PFSK-1 (cell line): Measurements from ENCODE around the gene PPP4R3B.

ENCODE experiments used
- FOXP2 ChIP-seq: optimal IDR thresholded peaks from 2 replicates; pipeline ENCODE3; 2011; ENCODE audit warnings: borderline replicate concordance, control low read depth, inconsistent platforms; ENCODE audit not compliant: insufficient read depth; ENCODE audit errors: extremely low read length, extremely low read depth
- POLR2AphosphoS5 ChIP-seq: IDR thresholded peaks from 2 replicates; pipeline ENCODE4 v1.6.1; 2012; ENCODE audit warnings: low read depth, mild to moderate bottlenecking, control low read depth, low read length, moderate library complexity
- REST ChIP-seq, 2 experiments: IDR thresholded peaks; 2 replicates each; pipeline versions ENCODE4 v1.6.1 to v1.8.0; 2011 to 2012; ENCODE audit warnings: low read depth in 2 of 2, low read length in 2 of 2, control low read depth in 1 of 2, inconsistent platforms in 1 of 2, mild to moderate bottlenecking in 1 of 2, moderate library complexity in 1 of 2; ENCODE audit not compliant: insufficient read depth in 1 of 2
- SIN3A ChIP-seq: IDR thresholded peaks from 2 replicates; pipeline ENCODE4 v1.6.1; 2012; ENCODE audit warnings: mild to moderate bottlenecking, low read length, moderate library complexity, borderline replicate concordance; ENCODE audit not compliant: insufficient read depth
- TAF1 ChIP-seq: IDR thresholded peaks from 2 replicates; pipeline ENCODE4 v1.6.1; 2012; ENCODE audit warnings: low read length, control low read depth, borderline replicate concordance; ENCODE audit not compliant: insufficient read depth

Gene PPP4R3B

GRCh38 chr2:55581874-55582547, 35.4 kb downstream of the PPP4R3B start:
- no peak for TF ChIP-seq FOXP2
- no peak for TF ChIP-seq REST (IDR thresholded peaks at IDR 0.05; ENCODE audit: insufficient read depth in 1 of 2, low read depth in 2 of 2, low read length in 2 of 2)
- no peak for TF ChIP-seq POLR2AphosphoS5
- TF ChIP-seq TAF1 = no peak
- no peak for TF ChIP-seq SIN3A

GRCh38 chr2:55581435-55581834, 36.0 kb downstream of the PPP4R3B start:
- TF ChIP-seq REST (IDR thresholded peaks at IDR 0.05; ENCODE audit: insufficient read depth in 1 of 2, low read depth in 2 of 2, low read length in 2 of 2) (no peak), POLR2AphosphoS5 (no peak), TAF1 (no peak), SIN3A (no peak)

GRCh38 chr2:55567298-55567697, 50.1 kb downstream of the PPP4R3B start:
- no peak for TF ChIP-seq SIN3A
- TF ChIP-seq REST (IDR thresholded peaks at IDR 0.05; ENCODE audit: insufficient read depth in 1 of 2, low read depth in 2 of 2, low read length in 2 of 2) = no peak
- no peak for TF ChIP-seq TAF1
- TF ChIP-seq POLR2AphosphoS5 = no peak
- no peak for TF ChIP-seq FOXP2

- TF ChIP-seq FOXP2 (no peak), SIN3A (no peak), TAF1 (no peak), POLR2AphosphoS5 (no peak)
These were observed 51.8 kb downstream of the PPP4R3B start for GRCh38 chr2:55565613-55566012.

- no peak for TF ChIP-seq POLR2AphosphoS5
- no peak for TF ChIP-seq SIN3A
- TF ChIP-seq REST (IDR thresholded peaks at IDR 0.05; ENCODE audit: insufficient read depth in 1 of 2, low read depth in 2 of 2, low read length in 2 of 2) = no peak
- TF ChIP-seq FOXP2 = no peak
- TF ChIP-seq TAF1 = no peak
These were observed 56.6 kb downstream of the PPP4R3B start for GRCh38 chr2:55560855-55561254.
